ENCODE results near the gene ELP4.

GRCh38 chr11:31645747-31646146, 136.2 kb downstream of the ELP4 start:
- TF ChIP-seq HBP1 (CRISPR knock-in tag; IDR thresholded peaks at IDR 0.05) (no peak), POLR2A (conservative IDR thresholded peaks at IDR 0.05) (no peak), CREM (IDR thresholded peaks at IDR 0.05; ENCODE audit: low read depth) (no peak), POLR2AphosphoS5 (IDR thresholded peaks at IDR 0.05; ENCODE audit: control insufficient read depth, insufficient read depth, low read depth, low read length) (no peak), CTCF (IDR thresholded peaks at IDR 0.05 in 2 of 3, conservative IDR thresholded peaks at IDR 0.05 in 1 of 3; ENCODE audit: insufficient read depth in 2 of 3, low read depth in 1 of 3, low read length in 3 of 3) (no peak), KLF13 (tag; IDR thresholded peaks at IDR 0.05; ENCODE audit: borderline replicate concordance, low read depth) (no peak), ZNF318 (IDR thresholded peaks at IDR 0.05; ENCODE audit: borderline replicate concordance in 1 of 2, low read depth in 1 of 2) (no peak)

All from K562 (cell line).